H1 (cell line): ENCODE measurements around the gene GPR68.

Experiments
- BRCA1 ChIP-seq: IDR thresholded peaks from 2 replicates; pipeline ENCODE4 v1.6.1; 2012; ENCODE audit warnings: low read depth, low read length, improper control_type of control experiment
- CHD2 ChIP-seq: IDR thresholded peaks from 2 replicates; pipeline ENCODE4 v1.6.1; 2012; ENCODE audit warnings: low read length, improper control_type of control experiment
- CTCF ChIP-seq, 3 experiments: IDR thresholded peaks; 1 replicate in 2 of 3; 2 replicates in 1 of 3; pipeline versions ENCODE4 v1.5.1 to v1.6.1; 2011; ENCODE audit warnings: low read length in 3 of 3, mild to moderate bottlenecking in 3 of 3, inconsistent platforms in 2 of 3, low read depth in 1 of 3, moderate library complexity in 1 of 3; ENCODE audit not compliant: insufficient read depth in 1 of 3; ENCODE audit errors: control extremely low read depth in 1 of 3
- EZH2 ChIP-seq: fragments of 200-600 bp; sonication (generic); IDR thresholded peaks from 2 replicates; pipeline ENCODE4 v1.7.1; 2012; ENCODE audit warnings: low read depth, mild to moderate bottlenecking, moderate library complexity, low read length, inconsistent platforms; ENCODE audit not compliant: severe bottlenecking
- GABPA ChIP-seq: IDR thresholded peaks from 2 replicates; pipeline ENCODE4 v1.6.1; 2011; ENCODE audit warnings: mild to moderate bottlenecking, low read length, moderate library complexity, borderline replicate concordance; ENCODE audit not compliant: insufficient read depth
- KDM1A ChIP-seq: fragments of 200-600, 300-600 bp; sonication (generic); IDR thresholded peaks from 2 replicates; pipeline ENCODE4 v1.7.1; 2016; ENCODE audit warnings: mild to moderate bottlenecking, low read length, borderline replicate concordance
- POLR2A ChIP-seq, 2 experiments: IDR thresholded peaks; 1 replicate in 1 of 2; 2 replicates in 1 of 2; pipeline ENCODE4 v1.6.1; 2011; ENCODE audit warnings: low read depth in 2 of 2, low read length in 2 of 2, mild to moderate bottlenecking in 2 of 2; ENCODE audit errors: control extremely low read depth in 1 of 2
- POLR2AphosphoS5 ChIP-seq: IDR thresholded peaks from 2 replicates; pipeline ENCODE4 v1.6.1; 2011; ENCODE audit warnings: low read depth, low read length
- POU5F1 ChIP-seq: IDR thresholded peaks from 2 replicates; pipeline ENCODE4 v1.6.1; 2011; ENCODE audit warnings: low read depth, mild to moderate bottlenecking, low read length, moderate library complexity
- RNF2 ChIP-seq: fragments of 200-900, 300-1000 bp; sonication (generic); IDR thresholded peaks from 2 replicates; pipeline ENCODE4 v1.7.1; 2016; ENCODE audit warnings: borderline replicate concordance, low read depth, mild to moderate bottlenecking, antibody characterized with exemption, low read length; ENCODE audit not compliant: poor library complexity, severe bottlenecking; ENCODE audit errors: missing control alignments
- SIX5 ChIP-seq: IDR thresholded peaks from 2 replicates; pipeline ENCODE4 v1.6.1; 2011; ENCODE audit warnings: mild to moderate bottlenecking, low read depth, low read length
- SP2 ChIP-seq: IDR thresholded peaks from 2 replicates; pipeline ENCODE4 v1.6.1; 2012; ENCODE audit warnings: mild to moderate bottlenecking, low read length, inconsistent platforms
- SUZ12 ChIP-seq: fragments of 200-600 bp; sonication (generic); IDR thresholded peaks from 2 replicates; pipeline ENCODE4 v1.6.1; 2012; ENCODE audit warnings: mild to moderate bottlenecking, inconsistent platforms, low read length, moderate library complexity, mixed read lengths
- USF2 ChIP-seq: IDR thresholded peaks from 2 replicates; pipeline ENCODE4 v1.6.1; 2011; ENCODE audit warnings: low read length, improper control_type of control experiment

GRCh38 chr14:91254461-91254860 lies 10.0 kb upstream of the GPR68 start:
- TF ChIP-seq EZH2, result no peak
- TF ChIP-seq CTCF (IDR thresholded peaks at IDR 0.05; ENCODE audit: control extremely low read depth in 1 of 3, insufficient read depth in 1 of 3, low read depth in 1 of 3, low read length in 3 of 3), result no peak
- no peak for TF ChIP-seq BRCA1
- TF ChIP-seq CHD2, result no peak
- TF ChIP-seq POLR2A (IDR thresholded peaks at IDR 0.05; ENCODE audit: control extremely low read depth in 1 of 2, low read depth in 2 of 2, low read length in 2 of 2), result no peak
- TF ChIP-seq RNF2, result no peak
- TF ChIP-seq POU5F1, result no peak
- no peak for TF ChIP-seq POLR2AphosphoS5
- no peak for TF ChIP-seq GABPA
- TF ChIP-seq SIX5, result no peak
- no peak for TF ChIP-seq USF2
- no peak for TF ChIP-seq SUZ12
- TF ChIP-seq SP2, result no peak
- TF ChIP-seq KDM1A, result no peak
